HG03442 (cell line): ENCODE data around the gene TOX2.

Experiments
- ATAC-seq: cut with Tn5 transposase; IDR thresholded peaks from one replicate; pipeline ENCODE4 v1.9.1; 2021; ENCODE audit warnings: mild to moderate bottlenecking, moderate library complexity; ENCODE audit not compliant: unreplicated experiment

TOX2 gene

DNA sequence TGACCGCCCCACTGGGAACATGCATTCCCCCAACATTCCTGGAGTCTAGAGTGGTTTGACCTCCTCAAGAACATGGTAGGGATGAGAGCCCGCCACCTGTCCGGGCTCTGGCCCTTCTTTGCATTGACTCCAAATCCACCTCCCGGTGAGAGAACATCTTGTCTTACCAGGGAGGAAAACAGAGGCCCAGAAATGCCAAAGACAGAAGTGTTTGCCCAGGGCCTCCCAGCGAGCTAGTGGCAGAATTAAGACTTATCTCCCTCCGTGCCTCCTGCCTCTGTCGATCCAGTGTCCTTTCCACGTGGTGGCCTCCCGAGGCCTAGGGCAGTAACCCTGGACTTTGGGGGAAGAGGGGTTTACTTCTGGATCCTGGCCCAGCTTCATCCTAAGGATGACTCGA is 137.5 kb downstream of the TOX2 start:
- ATAC-seq = no peak

DNA sequence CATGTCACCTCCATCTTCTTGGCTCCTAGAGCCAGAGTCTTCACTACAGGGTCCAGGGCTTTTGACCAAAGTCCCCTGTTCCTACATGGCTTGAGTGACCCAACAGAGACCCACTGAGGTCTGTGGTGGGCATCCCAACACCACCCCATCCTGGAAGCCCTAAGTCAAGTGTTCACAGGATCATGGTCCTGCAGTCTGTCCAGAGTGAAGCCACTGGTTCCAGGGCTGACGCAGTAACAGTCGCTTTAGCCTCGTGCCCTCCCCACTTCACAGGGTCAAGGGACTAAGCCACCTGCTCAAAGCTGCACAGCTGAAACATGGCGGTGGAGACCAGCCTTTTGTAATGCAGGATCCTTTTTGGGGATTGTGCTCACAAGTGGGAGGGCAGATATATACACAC is 138.4 kb downstream of the TOX2 start:
- ATAC-seq = no peak

DNA sequence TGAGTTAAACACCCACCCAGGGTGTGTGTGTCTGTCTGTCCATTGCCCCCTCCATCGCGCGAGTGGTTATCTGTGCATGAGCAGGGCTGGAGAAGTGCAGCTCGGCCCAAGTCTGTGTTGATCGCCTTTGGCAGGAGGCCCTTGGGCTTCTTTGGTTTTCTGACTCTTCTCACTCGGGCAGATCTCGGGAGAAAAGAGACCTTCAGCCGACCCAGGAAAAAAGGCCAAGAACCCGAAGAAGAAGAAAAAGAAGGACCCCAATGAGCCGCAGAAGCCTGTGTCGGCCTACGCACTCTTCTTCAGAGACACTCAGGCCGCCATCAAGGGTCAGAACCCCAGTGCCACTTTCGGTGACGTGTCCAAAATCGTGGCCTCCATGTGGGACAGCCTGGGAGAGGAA is 139.5 kb downstream of the TOX2 start:
- no peak for ATAC-seq

DNA sequence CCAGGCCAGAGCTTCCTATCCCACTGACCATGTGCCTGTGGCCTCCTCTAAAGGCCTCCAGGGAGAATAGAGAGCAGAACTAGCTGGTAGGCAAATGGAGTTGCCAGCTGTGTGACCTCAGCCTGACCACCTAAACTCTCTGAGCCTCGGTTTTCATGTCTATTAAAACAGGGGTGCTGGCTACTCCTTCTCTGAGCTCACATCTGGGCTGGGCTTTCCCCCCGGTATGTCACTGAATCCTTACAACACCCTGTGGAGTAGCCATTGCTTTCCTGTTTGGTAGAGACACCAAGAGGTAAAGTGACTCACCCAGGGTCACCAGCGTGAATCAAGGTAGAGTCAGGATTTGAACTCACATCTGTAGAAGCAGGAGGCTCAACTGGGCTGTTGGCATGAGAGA is 140.2 kb downstream of the TOX2 start:
- no peak for ATAC-seq

DNA sequence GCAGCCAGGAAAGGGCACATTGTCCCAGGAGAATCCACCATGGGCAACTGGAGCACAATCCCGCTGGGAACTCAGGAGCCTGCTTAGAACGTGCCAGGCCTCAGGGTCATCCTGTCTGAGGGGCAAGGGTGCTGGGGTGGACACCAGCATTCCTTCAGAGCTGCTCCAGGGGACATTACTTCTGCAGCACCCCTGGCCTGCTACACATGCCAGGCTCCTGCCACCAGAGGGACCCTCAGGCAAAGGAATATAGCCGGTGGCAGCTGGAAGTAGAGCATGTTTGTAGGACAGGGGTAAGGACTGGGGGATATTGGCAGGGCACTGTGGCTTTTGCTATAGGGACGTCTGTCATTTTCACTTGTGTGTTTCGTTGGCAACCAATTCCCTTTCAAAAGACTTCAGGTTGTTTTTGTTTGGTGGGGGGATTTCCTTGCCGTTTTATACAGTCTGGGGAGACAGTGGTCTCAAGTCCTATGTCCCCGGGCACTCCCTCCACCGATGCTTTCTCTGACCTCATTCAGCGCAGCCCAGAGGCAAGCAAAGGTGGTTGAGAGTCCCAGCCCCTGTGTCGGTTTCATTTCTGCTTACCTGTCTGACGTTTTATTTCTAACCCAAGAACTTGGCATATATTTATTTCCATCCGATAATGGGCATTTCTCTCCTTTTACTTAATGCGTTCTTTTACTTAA is 141.5 kb downstream of the TOX2 start:
- no peak for ATAC-seq

DNA sequence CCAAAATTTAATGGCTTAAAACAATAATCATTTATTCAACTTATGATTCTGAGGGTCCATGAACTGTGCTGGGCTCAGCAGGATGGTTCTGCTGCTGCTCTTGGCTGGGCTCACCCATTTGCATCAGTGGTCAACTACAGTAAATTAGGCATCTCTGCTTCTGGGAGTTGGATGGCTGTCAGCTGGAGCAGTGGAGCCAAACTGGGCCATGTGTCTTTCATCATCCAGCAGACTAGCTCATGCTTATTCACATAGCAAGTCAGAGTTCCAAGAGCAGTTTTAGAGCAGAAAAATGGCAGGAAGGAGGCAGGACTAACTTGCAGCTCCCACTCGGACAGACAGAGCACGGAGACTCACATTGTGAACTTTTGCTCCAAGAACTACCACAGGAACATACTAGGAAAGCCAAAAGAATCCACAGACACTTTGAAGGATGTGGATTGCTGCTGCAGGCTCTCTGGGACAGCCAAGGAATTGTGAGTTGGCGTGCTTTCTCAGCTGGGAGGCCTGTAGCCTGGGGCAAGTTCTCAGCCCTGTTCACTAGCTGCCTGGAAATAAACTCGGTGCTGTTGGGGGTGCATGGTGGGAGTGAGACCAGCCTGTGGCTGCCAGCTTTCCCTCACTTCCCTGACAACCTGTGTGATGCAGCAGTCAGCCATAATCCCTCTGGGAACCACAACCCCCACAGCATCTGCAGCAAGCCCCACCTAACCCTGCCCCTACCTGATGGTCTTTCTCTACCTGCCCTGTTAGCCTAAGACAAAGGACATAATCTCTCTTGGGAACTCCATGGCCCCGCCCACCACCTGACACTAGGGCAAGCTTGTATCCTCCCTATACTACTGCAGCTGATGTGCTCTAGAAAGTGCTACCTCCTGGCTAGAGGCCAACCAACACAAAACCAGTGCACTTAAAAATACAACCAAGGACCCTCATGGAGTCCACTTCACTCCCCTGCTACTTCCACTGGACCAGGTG is 143.3 kb downstream of the TOX2 start:
- no peak for ATAC-seq

DNA sequence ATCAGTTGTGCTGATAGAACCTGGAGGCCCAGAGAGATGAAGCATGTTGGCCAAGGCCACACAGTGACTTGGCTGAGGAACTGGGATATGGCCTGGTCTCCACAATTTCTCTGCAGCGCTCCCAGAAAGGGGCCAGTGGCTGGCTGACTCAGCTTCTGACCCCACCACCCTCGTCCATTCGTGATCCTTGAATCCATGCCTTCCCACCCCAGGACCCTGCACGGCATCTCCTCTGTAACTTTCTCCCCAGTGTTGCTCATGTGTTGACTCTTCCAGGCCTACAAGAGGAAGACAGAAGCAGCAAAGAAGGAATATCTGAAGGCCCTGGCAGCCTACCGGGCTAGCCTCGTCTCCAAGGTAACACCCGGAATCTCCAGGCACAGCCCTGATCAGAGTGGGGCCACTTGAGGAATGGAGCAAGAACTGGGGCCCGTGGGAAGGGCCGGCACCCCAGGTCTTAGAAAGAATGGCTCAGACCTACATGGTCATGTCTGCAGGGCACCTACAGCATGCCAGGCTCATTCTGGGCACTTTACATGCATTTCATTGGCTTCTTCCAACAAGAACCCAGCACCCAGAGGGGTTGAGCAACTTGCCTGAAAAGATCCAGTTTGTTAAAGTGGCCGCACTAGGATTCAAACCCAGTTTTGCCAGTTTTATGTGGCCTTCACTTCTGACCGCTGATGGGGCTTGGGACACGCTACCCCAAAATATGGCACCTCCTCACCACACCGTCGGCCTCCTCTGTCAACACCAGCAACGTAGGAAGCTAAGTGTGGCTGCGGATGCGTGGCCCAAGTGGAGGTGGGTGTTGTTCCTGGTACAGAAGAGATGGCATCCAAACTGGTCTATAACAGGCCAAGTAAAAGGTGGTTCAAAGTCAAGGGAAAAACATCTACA is 150.1 kb downstream of the TOX2 start:
- no peak for ATAC-seq

DNA sequence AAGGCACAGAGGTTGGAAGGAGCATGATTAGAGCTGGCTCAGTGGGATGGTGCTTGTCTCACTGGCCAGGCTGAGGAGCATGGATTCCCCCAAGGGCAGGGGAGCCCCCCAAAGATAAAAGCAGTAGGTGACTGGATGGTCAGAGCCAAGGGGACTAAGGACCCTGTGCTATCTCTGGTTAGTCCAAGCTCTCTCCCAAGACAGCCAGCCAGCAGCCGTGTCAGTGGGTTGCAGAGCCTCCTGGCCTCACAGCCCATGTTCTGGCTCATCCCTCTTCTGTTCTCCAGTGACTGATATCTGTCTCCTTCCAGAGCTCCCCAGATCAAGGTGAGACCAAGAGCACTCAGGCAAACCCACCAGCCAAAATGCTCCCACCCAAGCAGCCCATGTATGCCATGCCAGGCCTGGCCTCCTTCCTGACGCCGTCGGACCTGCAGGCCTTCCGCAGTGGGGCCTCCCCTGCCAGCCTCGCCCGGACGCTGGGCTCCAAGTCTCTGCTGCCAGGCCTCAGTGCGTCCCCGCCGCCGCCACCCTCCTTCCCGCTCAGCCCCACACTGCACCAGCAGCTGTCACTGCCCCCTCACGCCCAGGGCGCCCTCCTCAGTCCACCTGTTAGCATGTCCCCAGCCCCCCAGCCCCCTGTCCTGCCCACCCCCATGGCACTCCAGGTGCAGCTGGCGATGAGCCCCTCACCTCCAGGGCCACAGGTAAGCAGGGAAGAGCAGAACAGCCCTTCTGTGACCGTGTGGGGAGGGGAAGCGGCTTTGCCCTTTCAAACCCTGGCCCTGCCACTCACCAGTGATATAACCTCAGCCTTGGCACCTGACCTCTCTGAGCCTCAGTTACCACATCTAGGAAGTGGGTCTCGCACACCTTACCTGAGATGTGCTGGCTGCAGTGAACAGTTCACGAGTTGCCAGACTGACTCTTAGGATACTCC is 151.0 kb downstream of the TOX2 start:
- no peak for ATAC-seq

DNA sequence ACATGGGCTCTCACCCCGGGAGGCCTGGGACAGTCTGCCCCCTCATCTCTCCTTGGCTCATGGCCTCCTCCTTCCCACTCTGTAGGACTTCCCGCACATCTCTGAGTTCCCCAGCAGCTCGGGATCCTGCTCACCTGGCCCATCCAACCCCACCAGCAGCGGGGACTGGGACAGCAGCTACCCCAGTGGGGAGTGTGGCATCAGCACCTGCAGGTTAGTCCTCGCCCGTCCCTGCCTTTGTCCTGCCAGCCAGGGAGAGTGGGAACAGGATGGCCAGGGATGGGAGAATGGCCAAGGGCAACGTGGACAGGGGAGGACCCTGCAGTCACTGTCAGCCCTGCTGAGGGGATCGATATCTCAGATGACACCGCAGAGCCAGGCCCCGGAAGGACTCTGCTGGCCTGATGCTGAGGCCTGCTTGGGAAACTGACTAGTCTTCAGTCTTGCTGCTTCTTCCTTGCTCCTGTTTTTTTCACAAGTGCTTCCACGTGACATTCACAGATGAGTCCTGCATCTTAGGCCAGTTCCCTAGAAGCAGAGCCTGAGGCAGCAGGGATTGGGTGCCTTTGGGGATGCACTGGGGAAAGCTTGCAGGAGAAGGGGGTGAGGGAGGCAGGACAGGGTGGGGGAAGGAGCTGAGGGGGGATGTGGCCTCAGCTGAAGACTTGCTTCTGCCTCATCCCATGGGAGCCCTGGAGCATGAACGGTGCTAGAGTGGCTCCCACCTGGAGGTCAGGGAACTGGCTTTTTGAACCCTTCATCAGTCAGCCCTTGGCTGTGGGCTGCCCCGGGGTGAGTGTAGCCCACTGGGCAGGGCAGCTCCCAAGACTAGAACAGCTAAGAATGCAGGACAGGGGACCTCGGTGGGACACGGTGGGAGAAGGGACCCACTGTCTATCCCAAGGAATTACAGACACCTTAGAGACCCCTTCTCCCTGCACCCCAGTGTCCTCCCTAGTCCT is 152.3 kb downstream of the TOX2 start:
- ATAC-seq = no peak

DNA sequence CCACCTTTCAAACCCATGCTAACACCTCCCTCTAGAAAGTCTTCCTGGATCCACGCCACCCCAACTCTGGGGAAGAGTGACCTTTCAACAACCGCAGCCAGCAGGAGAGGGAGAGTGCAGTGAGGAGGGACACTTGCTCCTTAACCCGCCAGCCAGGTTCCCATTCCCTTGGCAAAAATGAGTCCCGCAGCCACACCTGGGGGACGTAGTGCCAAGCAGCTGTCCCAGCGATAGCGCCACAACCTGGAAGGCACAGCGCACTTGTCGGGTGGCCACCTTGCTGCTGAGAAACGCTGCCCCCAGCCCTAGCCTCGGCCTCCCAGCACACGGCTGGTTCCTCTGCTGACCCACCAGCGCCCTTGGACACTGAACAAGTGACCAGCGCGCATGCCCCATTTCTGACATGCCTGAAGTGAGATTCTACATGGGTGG is 153.0 kb downstream of the TOX2 start:
- no peak for ATAC-seq

DNA sequence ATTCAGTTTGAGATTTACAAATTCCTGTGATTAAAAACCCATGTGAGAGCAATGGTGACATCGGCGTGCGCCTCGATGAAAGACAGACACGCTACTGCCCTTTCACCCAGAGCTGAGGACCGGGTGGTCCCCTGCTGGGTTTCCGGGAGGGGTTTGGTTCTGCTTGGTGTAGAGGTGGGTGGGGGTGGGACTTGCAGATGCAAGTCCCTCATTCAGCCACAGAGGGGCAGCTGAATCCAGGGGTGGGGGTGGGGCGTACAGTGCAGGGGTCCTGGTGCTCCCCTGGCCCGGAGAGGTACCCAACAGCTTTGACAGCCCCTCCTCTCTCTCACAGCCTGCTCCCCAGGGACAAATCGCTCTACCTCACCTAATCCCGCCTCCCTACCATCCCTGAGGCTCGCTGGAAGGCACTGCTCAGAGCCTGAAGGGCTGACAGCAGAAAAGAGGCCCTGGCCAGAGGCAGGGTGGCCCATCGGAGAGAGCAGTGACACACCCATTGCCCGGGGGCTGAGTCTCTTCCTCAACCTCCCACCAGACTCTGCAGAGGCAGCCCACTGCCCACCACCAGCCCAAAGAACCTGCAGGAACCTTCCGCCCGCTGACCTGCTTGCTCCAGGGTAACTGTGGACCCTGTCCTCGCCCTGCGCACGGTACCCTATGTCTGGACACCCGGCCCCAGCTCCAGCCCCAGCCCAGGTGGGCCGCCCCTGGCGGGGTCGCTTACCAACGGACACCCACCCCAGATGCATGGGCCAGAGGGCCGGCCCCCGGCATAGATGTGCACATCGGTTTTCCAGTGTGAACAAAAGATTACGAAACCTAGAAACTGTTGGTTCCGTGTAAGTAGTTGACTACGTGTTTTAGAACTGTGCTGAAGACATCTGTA is 153.9 kb downstream of the TOX2 start:
- ATAC-seq = peak; percentile 8

DNA sequence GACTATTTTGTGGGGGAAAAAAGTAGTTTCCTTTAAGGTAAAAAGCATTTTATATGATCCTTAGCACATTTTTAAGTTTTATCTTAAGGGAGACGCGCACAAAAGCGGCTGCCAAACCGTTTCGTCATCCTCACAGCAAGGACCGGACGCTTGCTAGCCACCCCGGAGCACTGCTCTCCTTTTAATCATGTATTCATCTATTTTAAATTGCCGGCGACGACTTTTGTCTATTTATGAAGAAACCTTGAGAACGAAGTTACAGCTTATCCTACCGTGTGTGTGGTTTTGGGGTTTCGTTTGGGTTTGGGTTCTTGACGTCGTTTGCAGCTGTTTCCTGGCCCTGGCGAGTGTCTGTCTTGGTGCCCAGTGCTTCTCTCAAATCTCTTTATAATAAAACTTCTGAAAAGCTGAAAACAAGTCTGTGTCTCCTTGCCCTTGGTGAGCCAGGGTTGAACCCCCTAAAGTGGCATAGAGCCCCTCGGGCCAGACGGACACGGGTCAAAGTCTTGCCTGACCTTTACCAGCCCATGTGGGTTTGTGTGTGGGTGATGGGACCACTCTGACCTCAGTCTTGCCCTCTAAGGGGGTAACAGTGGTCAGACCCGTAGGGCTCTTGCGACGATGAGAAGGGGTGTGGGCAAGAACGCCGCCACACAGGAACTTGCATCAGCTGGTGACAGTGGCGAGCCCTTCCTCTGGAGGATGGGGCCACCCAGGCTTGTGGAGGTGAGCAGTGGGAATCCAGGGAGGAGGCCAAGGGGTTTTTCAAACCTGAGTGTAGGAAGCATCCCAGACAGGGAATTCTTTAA is 154.8 kb downstream of the TOX2 start:
- peak; percentile 46 for ATAC-seq

DNA sequence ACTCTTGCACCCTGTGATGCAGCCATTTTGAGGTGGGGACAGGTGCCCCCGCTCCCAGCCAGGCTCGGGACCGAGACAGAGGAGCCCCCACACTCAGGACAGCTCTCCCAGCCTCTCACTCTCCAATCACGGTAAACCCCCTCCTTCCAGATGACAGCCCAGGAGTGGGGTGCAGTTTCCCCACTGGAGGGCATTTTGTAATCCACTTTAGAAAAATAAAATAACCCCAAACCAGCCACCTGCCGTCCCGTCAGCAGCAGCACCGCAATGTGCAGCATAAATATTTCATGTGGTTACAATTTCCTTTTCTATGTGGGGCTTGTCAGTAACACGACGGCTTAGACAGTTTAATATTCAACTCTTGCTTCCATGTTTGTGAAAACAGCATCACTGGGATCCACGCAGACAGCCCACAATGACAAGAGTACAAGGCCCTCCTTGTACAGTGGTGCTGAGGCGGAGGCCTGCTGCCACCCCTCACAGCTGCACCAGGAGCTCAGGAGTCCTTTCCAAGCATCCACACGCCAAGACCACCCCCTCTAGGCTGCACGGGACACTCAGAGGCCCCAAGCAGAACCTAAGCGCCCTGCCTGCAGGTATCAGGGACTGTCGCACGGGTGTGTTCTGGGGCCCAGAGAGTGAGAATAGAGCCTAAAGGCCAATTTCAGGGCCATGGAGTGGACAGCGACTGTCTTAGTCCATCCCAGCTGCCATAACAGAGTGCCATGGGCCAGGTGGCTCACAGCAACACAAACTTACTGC is 155.7 kb downstream of the TOX2 start:
- ATAC-seq = no peak

DNA sequence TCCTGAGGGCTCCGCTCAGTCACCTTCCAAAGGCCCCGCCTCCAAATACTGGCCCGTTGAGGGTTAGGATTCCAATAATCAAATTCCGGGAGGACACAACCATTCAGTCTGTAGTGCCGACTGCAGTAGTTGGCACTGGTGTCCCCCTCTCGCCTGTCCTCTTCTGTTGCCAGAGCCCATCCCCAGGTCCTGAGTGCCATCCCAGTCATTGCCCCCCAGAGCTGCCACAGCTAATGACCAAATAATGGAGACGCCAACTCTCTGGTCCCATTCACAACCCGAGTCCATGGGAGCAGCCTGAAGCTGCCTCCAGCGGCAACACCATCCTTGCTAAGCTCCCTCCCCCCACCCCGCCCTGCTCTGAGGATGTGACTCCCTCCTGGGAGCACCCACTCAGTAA is 156.4 kb downstream of the TOX2 start:
- no peak for ATAC-seq

DNA sequence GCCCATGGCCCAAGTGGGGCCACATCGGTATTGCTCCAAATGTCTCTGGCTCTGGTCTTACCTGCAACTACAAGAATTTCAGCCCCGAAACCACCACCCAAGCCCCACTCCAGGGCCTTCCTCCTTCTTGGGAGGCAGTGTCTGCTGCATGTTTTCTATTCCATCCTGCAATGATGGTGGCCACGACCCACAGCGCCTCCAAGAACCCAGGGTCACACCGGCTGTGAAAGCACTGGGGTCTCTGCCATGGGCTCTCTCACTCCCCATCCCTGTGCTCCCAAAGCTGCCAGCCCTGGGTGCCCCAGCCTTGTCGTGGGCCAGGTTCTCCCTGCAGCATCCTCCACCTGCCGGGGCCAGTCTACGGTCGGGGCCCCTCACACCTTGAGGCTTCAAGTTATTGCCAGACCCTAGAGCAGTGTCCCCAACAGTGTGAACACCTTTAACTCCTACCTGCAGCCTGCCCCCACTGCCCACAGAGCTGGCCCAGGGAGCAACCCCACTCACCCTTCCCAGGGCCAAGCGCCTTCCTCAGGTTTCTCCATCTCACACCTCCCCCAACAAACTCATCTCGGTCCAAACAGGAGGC is 157.0 kb downstream of the TOX2 start:
- no peak for ATAC-seq

DNA sequence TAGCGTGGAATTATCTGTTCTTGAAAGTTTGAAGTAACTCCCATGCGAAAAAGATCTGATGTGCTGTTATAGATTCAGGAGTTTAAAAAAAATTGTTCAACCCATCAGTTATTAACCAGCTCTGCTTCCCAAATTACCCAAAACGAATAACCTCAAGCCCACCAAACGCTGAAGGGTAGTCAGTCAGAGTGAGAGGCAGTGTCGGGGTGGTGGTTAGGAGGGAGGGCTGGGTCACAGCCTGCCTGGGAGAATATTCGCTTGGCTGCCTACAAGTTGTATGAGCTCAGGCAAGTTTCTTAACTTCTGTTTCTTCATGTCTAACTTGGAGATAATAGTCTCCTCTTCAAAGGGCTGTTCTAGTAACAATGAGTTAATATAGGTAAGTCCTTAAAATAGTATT is 157.7 kb downstream of the TOX2 start:
- no peak for ATAC-seq
